H9 (cell line): ENCODE measurements around the gene KRT77. TPM values are rescaled to one million over a fixed set of nuclear protein-coding genes. Genes with fewer than 3 reads are reported as not detected.

Source experiments
- DNase-seq: peaks from one replicate; pipeline ENCODE4 v3.0.0-alpha.2; 2017
- H2AFZ ChIP-seq: one replicate; pipeline ENCODE4 v1.6.1; 2013; ENCODE audit warnings: mild to moderate bottlenecking, low read length, control low read depth, moderate library complexity
- H2AK5ac ChIP-seq: 2 replicates; pipeline ENCODE4 v1.6.1; 2013; ENCODE audit warnings: low read length, control low read depth, mixed read lengths; ENCODE audit not compliant: insufficient read length
- H2BK120ac ChIP-seq: one replicate; pipeline ENCODE4 v1.6.1; 2013; ENCODE audit warnings: low read depth, mild to moderate bottlenecking, low read length, control low read depth, inconsistent platforms; ENCODE audit not compliant: poor library complexity, severe bottlenecking
- H2BK12ac ChIP-seq: 2 replicates; pipeline ENCODE4 v1.6.1; 2013; ENCODE audit warnings: low read length, control low read depth, mixed read lengths, low read depth; ENCODE audit not compliant: insufficient read length
- H2BK15ac ChIP-seq: 2 replicates; pipeline ENCODE4 v1.6.1; 2013; ENCODE audit warnings: low read depth, low read length, control low read depth
- H2BK20ac ChIP-seq: one replicate; pipeline ENCODE4 v1.6.1; 2013; ENCODE audit warnings: low read depth, mild to moderate bottlenecking, low read length, control low read depth, inconsistent platforms; ENCODE audit not compliant: poor library complexity, severe bottlenecking
- H2BK5ac ChIP-seq: 2 replicates; pipeline ENCODE4 v1.6.1; 2013; ENCODE audit warnings: low read length, control low read depth, mixed read lengths; ENCODE audit not compliant: insufficient read length
- H3K14ac ChIP-seq: 2 replicates; pipeline ENCODE4 v1.6.1; 2013; ENCODE audit warnings: low read length, control low read depth; ENCODE audit not compliant: insufficient read depth
- H3K18ac ChIP-seq: 2 replicates; pipeline ENCODE4 v1.6.1; 2013; ENCODE audit warnings: low read depth, mild to moderate bottlenecking, mixed read lengths, low read length, control low read depth; ENCODE audit not compliant: insufficient read length
- H3K23ac ChIP-seq: 2 replicates; pipeline ENCODE4 v1.6.1; 2013; ENCODE audit warnings: low read length, control low read depth, mixed read lengths, low read depth; ENCODE audit not compliant: insufficient read length
- H3K23me2 ChIP-seq: 2 replicates; pipeline ENCODE4 v1.6.1; 2013; ENCODE audit warnings: low read depth, mild to moderate bottlenecking, mixed read lengths, low read length, control low read depth; ENCODE audit not compliant: insufficient read length, poor library complexity, severe bottlenecking
- H3K27ac ChIP-seq: 2 replicates; pipeline ENCODE4 v1.5.1; 2013; ENCODE audit warnings: low read length, control low read depth, mixed read lengths, low read depth; ENCODE audit not compliant: insufficient read length
- H3K27me3 ChIP-seq: 2 replicates; pipeline ENCODE4 v1.6.1; 2013; ENCODE audit warnings: low read length, control low read depth, inconsistent platforms; ENCODE audit not compliant: insufficient read depth
- H3K4ac ChIP-seq: 2 replicates; pipeline ENCODE4 v1.6.1; 2013; ENCODE audit warnings: low read depth, mild to moderate bottlenecking, control low read depth, inconsistent platforms, low read length, moderate library complexity
- H3K4me1 ChIP-seq: 2 replicates; pipeline ENCODE4 v1.6.1; 2013; ENCODE audit warnings: low read length, control low read depth, inconsistent platforms; ENCODE audit not compliant: insufficient read depth
- H3K4me2 ChIP-seq: 2 replicates; pipeline ENCODE4 v1.6.1; 2013; ENCODE audit warnings: low read length, control low read depth, mixed read lengths; ENCODE audit not compliant: insufficient read length, insufficient read depth
- H3K56ac ChIP-seq: 2 replicates; pipeline ENCODE4 v1.6.1; 2013; ENCODE audit warnings: low read depth, mild to moderate bottlenecking, mixed read lengths, low read length, control low read depth; ENCODE audit not compliant: insufficient read length
- H3K79me1 ChIP-seq: 2 replicates; pipeline ENCODE4 v1.6.1; 2013; ENCODE audit warnings: low read depth, mild to moderate bottlenecking, moderate library complexity, low read length, control low read depth, inconsistent platforms; ENCODE audit not compliant: insufficient read depth, poor library complexity, severe bottlenecking
- H3K79me2 ChIP-seq: 2 replicates; pipeline ENCODE4 v1.6.1; 2013; ENCODE audit warnings: low read length, control low read depth, inconsistent platforms; ENCODE audit not compliant: insufficient read depth
- H3K9ac ChIP-seq: 2 replicates; pipeline ENCODE4 v1.6.1; 2013; ENCODE audit warnings: low read length, control low read depth, mixed read lengths; ENCODE audit not compliant: insufficient read length; ENCODE audit errors: extremely low read depth
- H3K9me3 ChIP-seq: one replicate; pipeline ENCODE4 v1.6.1; 2013; ENCODE audit warnings: low read depth, low read length, inconsistent platforms; ENCODE audit not compliant: control insufficient read depth
- H3T11ph ChIP-seq: one replicate; pipeline ENCODE4 v1.6.1; 2013; ENCODE audit warnings: mild to moderate bottlenecking, low read length, control low read depth, inconsistent platforms
- H4K20me1 ChIP-seq: one replicate; pipeline ENCODE4 v1.6.1; 2013; ENCODE audit not compliant: control insufficient read depth, insufficient read length, insufficient read depth
- H4K5ac ChIP-seq: 2 replicates; pipeline ENCODE4 v1.6.1; 2013; ENCODE audit warnings: low read depth, mild to moderate bottlenecking, mixed read lengths, low read length, control low read depth; ENCODE audit not compliant: insufficient read length
- H4K8ac ChIP-seq: replicated peaks from 2 replicates; pipeline ENCODE4 v1.6.1; 2013; ENCODE audit warnings: low read length, control low read depth, mixed read lengths, low read depth; ENCODE audit not compliant: insufficient read length
- H4K91ac ChIP-seq: 2 replicates; pipeline ENCODE4 v1.6.1; 2013; ENCODE audit warnings: low read depth, mild to moderate bottlenecking, moderate library complexity, mixed read lengths, low read length, control low read depth; ENCODE audit not compliant: insufficient read length
- H3K27ac Mint-ChIP-seq, 3 experiments: 2 replicates in 2 of 3; 3 replicates in 1 of 3; pipeline ENCODE4 v1.8.0; 2020 to 2021; ENCODE audit warnings: mixed read lengths in 3 of 3, mild to moderate bottlenecking in 1 of 3, moderate library complexity in 1 of 3
- H3K27me3 Mint-ChIP-seq: 2 replicates; pipeline ENCODE4 v1.8.0; 2021; ENCODE audit warnings: low read depth, mild to moderate bottlenecking, moderate library complexity, mixed read lengths
- H3K36me3 Mint-ChIP-seq, 3 experiments: 2 replicates in 2 of 3; 3 replicates in 1 of 3; pipeline ENCODE4 v1.8.0; 2020 to 2021; ENCODE audit warnings: low read depth in 3 of 3, mixed read lengths in 3 of 3; ENCODE audit not compliant: insufficient read depth in 1 of 3
- H3K4me1 Mint-ChIP-seq, 2 experiments: 2 replicates each; pipeline ENCODE4 v1.8.0; 2020; ENCODE audit warnings: mixed read lengths in 2 of 2
- H3K4me3 Mint-ChIP-seq, 2 experiments: 2 replicates in 1 of 2; 3 replicates in 1 of 2; pipeline ENCODE4 v1.8.0; 2020 to 2021; ENCODE audit warnings: mild to moderate bottlenecking in 2 of 2, mixed read lengths in 2 of 2, moderate library complexity in 1 of 2
- H3K9me3 Mint-ChIP-seq, 2 experiments: 2 replicates in 1 of 2; 3 replicates in 1 of 2; pipeline ENCODE4 v1.8.0; 2020; ENCODE audit warnings: mild to moderate bottlenecking in 2 of 2, mixed read lengths in 2 of 2, moderate library complexity in 1 of 2
- CTCF ChIP-seq: fragments of 200-600 bp; sonication (generic); conservative IDR thresholded peaks from 3 replicates; pipeline ENCODE4 v1.8.0; 2021; ENCODE audit warnings: antibody characterized with exemption, mild to moderate bottlenecking
- WGBS: extraction: QIAGEN DNeasy Blood & Tissue Kit; methylation state at CpG from one replicate; pipeline ENCODE4 v1.1.7; 2013; ENCODE audit warnings: missing lambda C conversion rate, low lambda C conversion rate, mixed read lengths; ENCODE audit not compliant: insufficient read length; ENCODE audit errors: extremely low coverage; 5-methylcytosine and 5-hydroxymethylcytosine counted together
- total RNA-seq: library from RNA; stranded (reverse); gene quantifications from 2 replicates; pipeline ENCODE4 v1.2.1, GENCODE V29; 2021

KRT77 gene
- total RNA-seq, 1 experiment from 2014 or later: not detected

- H3K23me2 ChIP-seq: no peaks in the 10 kb centered on the region
- no peak for DNase-seq
- no peak overlapping the region for H2BK5ac ChIP-seq
- H3K4me3 Mint-ChIP-seq: no peak overlapping the region
- H3K9ac ChIP-seq: no peak overlapping the region
- H4K5ac ChIP-seq: no peak overlapping the region
- H3K27ac ChIP-seq: no peak overlapping the region
- H3K79me2 ChIP-seq: no peaks in the 10 kb centered on the region
- no peak overlapping the region for H3T11ph ChIP-seq
- no peak for TF ChIP-seq CTCF
- H3K4ac ChIP-seq: no peak overlapping the region
- no peak overlapping the region for H4K91ac ChIP-seq
- H3K14ac ChIP-seq: no peak overlapping the region
- H3K9me3 Mint-ChIP-seq: no peaks in the 10 kb centered on the region
- peaks cover 72% of the 10 kb centered on the region for H3K27me3 Mint-ChIP-seq
- H3K4me1 ChIP-seq: no peaks in the 10 kb centered on the region
- H3K79me1 ChIP-seq: no peaks in the 10 kb centered on the region
- no peak overlapping the region for H2AFZ ChIP-seq
- no peaks in the 10 kb centered on the region for H3K4me1 Mint-ChIP-seq
- H3K23ac ChIP-seq: no peak overlapping the region
- no peaks in the 10 kb centered on the region for H3K27me3 ChIP-seq
- H3K27ac Mint-ChIP-seq: no peak overlapping the region
- H2AK5ac ChIP-seq: no peak overlapping the region
- no peak overlapping the region for H2BK20ac ChIP-seq
- H3K56ac ChIP-seq: no peak overlapping the region
- no CpG with 5 or more reads among the region's 3 CpGs for WGBS
- no peak overlapping the region for H2BK120ac ChIP-seq
- H3K36me3 Mint-ChIP-seq: no peaks in the 10 kb centered on the region
- no peak overlapping the region for H2BK12ac ChIP-seq
- H3K9me3 ChIP-seq: no peaks in the 10 kb centered on the region
- no peak overlapping the region for H4K8ac ChIP-seq
- H4K20me1 ChIP-seq: no peaks in the 10 kb centered on the region
- no peak overlapping the region for H2BK15ac ChIP-seq
- no peak overlapping the region for H3K18ac ChIP-seq
- H3K4me2 ChIP-seq: no peak overlapping the region
Measured at GRCh38 chr12:52749827-52750226, 46.5 kb upstream of the KRT77 start.
